Measurements from ENCODE around the gene NRXN3.
"Not testable (repeated sequence)": the region's sequence is repeated elsewhere in the genome, so short reads cannot be mapped to it uniquely, and the experiment has no call there.

Gene NRXN3

GRCh38 chr14:79011920-79012204 lies 841.7 kb downstream of the NRXN3 start:
- no peak for DNase-seq (ENCODE audit: low spot score)

GRCh38 chr14:79016828-79017505 lies 846.8 kb downstream of the NRXN3 start:
- no peak for DNase-seq (ENCODE audit: low spot score)

GRCh38 chr14:79017561-79017960 lies 847.4 kb downstream of the NRXN3 start:
- no peak for DNase-seq (ENCODE audit: low spot score)

- DNase-seq (ENCODE audit: low spot score): no peak
Observed at GRCh38 chr14:79018836-79019235, 848.7 kb downstream of the NRXN3 start.

GRCh38 chr14:79019898-79020297 lies 849.7 kb downstream of the NRXN3 start:
- not testable (repeated sequence) for DNase-seq (ENCODE audit: low spot score)

GRCh38 chr14:79021766-79022165 lies 851.6 kb downstream of the NRXN3 start:
- no peak for DNase-seq (ENCODE audit: low spot score)

GRCh38 chr14:79027138-79027537 lies 857.0 kb downstream of the NRXN3 start:
- DNase-seq (ENCODE audit: low spot score): no peak

GRCh38 chr14:79028281-79028680 lies 858.1 kb downstream of the NRXN3 start:
- DNase-seq (ENCODE audit: low spot score): no peak

GRCh38 chr14:79036441-79036840 lies 866.3 kb downstream of the NRXN3 start:
- no peak for DNase-seq (ENCODE audit: low spot score)

GRCh38 chr14:79037106-79037505 lies 866.9 kb downstream of the NRXN3 start:
- DNase-seq (ENCODE audit: low spot score): no peak

GRCh38 chr14:79037593-79037992 lies 867.4 kb downstream of the NRXN3 start:
- no peak for DNase-seq (ENCODE audit: low spot score)

- no peak for DNase-seq (ENCODE audit: low spot score)
Observed at GRCh38 chr14:79040790-79041189, 870.6 kb downstream of the NRXN3 start.

- DNase-seq (ENCODE audit: low spot score): no peak
Observed at GRCh38 chr14:79043194-79043889, 873.2 kb downstream of the NRXN3 start.

GRCh38 chr14:79044894-79045624 lies 874.9 kb downstream of the NRXN3 start:
- no peak for DNase-seq (ENCODE audit: low spot score)

- DNase-seq (ENCODE audit: low spot score): no peak
Observed at GRCh38 chr14:79050787-79051727, 880.9 kb downstream of the NRXN3 start.

GRCh38 chr14:79051742-79052141 lies 881.6 kb downstream of the NRXN3 start:
- no peak for DNase-seq (ENCODE audit: low spot score)

GRCh38 chr14:79056879-79057278 lies 886.7 kb downstream of the NRXN3 start:
- no peak for DNase-seq (ENCODE audit: low spot score)

GRCh38 chr14:79057333-79057732 lies 887.2 kb downstream of the NRXN3 start:
- no peak for DNase-seq (ENCODE audit: low spot score)

GRCh38 chr14:79062226-79062625 lies 892.1 kb downstream of the NRXN3 start:
- DNase-seq (ENCODE audit: low spot score): no peak

GRCh38 chr14:79064214-79064613 lies 894.0 kb downstream of the NRXN3 start:
- no peak for DNase-seq (ENCODE audit: low spot score)

GRCh38 chr14:79074510-79074909 lies 904.3 kb downstream of the NRXN3 start:
- DNase-seq (ENCODE audit: low spot score): no peak

GRCh38 chr14:79076428-79076827 lies 906.3 kb downstream of the NRXN3 start:
- DNase-seq (ENCODE audit: low spot score): no peak
